PC-3 (cell line): ENCODE results near the gene CENPO. TPM values are rescaled to one million over a fixed set of nuclear protein-coding genes. Genes with fewer than 3 reads are reported as not detected.

Source experiments
- ATAC-seq: fragments of 200-7000 bp; cut with Tn5 transposase; 2 replicates; pipeline ENCODE4 v1.9.1; 2020; ENCODE audit warnings: mild to moderate bottlenecking, moderate library complexity
- BruUV-seq: library from RNA; stranded (reverse); fragments of 400-500 nt; replicated peaks from 2 replicates; lab custom pipeline; 2021; lab: Mats Ljungman, UMichigan
- CTCF ChIA-PET: fragments of 300-600 bp; sonication (Branson Sonifier 250); formaldehyde crosslinking; loops from one replicate; lab custom pipeline; 2022; ENCODE audit warnings: antibody characterized with exemption; lab: Charles Lee
- POLR2A ChIA-PET: fragments of 300-600 bp; sonication (Branson Sonifier 250); formaldehyde crosslinking; loops from one replicate; lab custom pipeline; 2022; ENCODE audit warnings: antibody characterized with exemption; ENCODE audit not compliant: unreplicated experiment; lab: Charles Lee
- DNase-seq: peaks from one replicate; pipeline ENCODE4 v3.0.0-alpha.2; 2015
- H2AFZ ChIP-seq: fragments of 300-600 bp; sonication (generic); 2 replicates; pipeline ENCODE4 v1.6.0; 2016; ENCODE audit warnings: antibody characterized with exemption, low read length
- H3F3A ChIP-seq: fragments of 300-600 bp; sonication (generic); one replicate; pipeline ENCODE4 v1.6.0; 2017; ENCODE audit warnings: antibody characterized with exemption, low read length, control low read depth, mild to moderate bottlenecking; ENCODE audit not compliant: unreplicated experiment
- H3K27ac ChIP-seq: fragments of 300-600 bp; sonication (generic); 2 replicates; pipeline ENCODE4 v1.5.1; 2016; ENCODE audit warnings: mild to moderate bottlenecking, low read length
- H3K27me3 ChIP-seq: fragments of 300-600 bp; sonication (generic); 2 replicates; pipeline ENCODE4 v1.6.1; 2016; ENCODE audit warnings: low read length, mixed read lengths
- H3K36me3 ChIP-seq: fragments of 300-600 bp; sonication (generic); 2 replicates; pipeline ENCODE4 v1.6.1; 2016; ENCODE audit warnings: low read depth, mixed run types, low read length, mixed read lengths
- H3K4me1 ChIP-seq: fragments of 300-600 bp; sonication (generic); 2 replicates; pipeline ENCODE4 v1.5.1; 2016; ENCODE audit warnings: low read length; ENCODE audit not compliant: insufficient read depth
- H3K4me2 ChIP-seq: fragments of 300-600 bp; sonication (generic); 2 replicates; pipeline ENCODE4 v1.6.0; 2016; ENCODE audit warnings: low read length
- H3K4me3 ChIP-seq: fragments of 300-600 bp; sonication (generic); 2 replicates; pipeline ENCODE4 v1.5.1; 2016; ENCODE audit warnings: mild to moderate bottlenecking, low read length, mixed read lengths
- H3K79me2 ChIP-seq: fragments of 300-600 bp; sonication (generic); 2 replicates; pipeline ENCODE4 v1.6.1; 2017; ENCODE audit warnings: low read length, mixed read lengths
- H3K9ac ChIP-seq: fragments of 300-600 bp; sonication (generic); 2 replicates; pipeline ENCODE4 v1.6.0; 2016; ENCODE audit warnings: mild to moderate bottlenecking, low read length
- H3K9me2 ChIP-seq: fragments of 300-600 bp; sonication (generic); replicated peaks from 2 replicates; pipeline ENCODE4 v1.6.1; 2016; ENCODE audit warnings: mixed run types, low read length, mixed read lengths
- H3K9me3 ChIP-seq: fragments of 300-600 bp; sonication (generic); 2 replicates; pipeline ENCODE4 v1.6.1; 2016; ENCODE audit warnings: low read length, mixed read lengths
- H4K20me1 ChIP-seq: fragments of 300-600 bp; sonication (generic); 2 replicates; pipeline ENCODE4 v1.6.1; 2016; ENCODE audit warnings: low read length, mixed read lengths
- EZH2 ChIP-seq: fragments of 300-600 bp; sonication (generic); IDR thresholded peaks from one replicate; pipeline ENCODE4 v1.6.1; 2017; ENCODE audit warnings: antibody characterized with exemption, mild to moderate bottlenecking, low read length; ENCODE audit not compliant: unreplicated experiment
- EZH2phosphoT487 ChIP-seq: fragments of 300-600 bp; sonication (generic); IDR thresholded peaks from 2 replicates; pipeline ENCODE4 v1.6.1; 2018; ENCODE audit warnings: mild to moderate bottlenecking, antibody characterized with exemption, low read length, borderline replicate concordance
- intact Hi-C: fragments of 100-400 bp; cut with micrococcal nuclease; formaldehyde crosslinking; loops from 2 replicates; pipeline ENCODE4 v1.9.0; 2023
- total RNA-seq: library from RNA; depleted of rRNA; stranded (reverse); fragments of >200 nt; gene quantifications from 2 replicates; pipeline ENCODE4 v1.2.3, GENCODE V29; 2014
- TF ChIP-seq, protein P1 (sequence below): fragments of 300-600 bp; sonication (generic); conservative IDR thresholded peaks from 2 replicates; pipeline ENCODE4 v1.5.1; 2017; ENCODE audit warnings: antibody characterized with exemption, low read depth, mild to moderate bottlenecking, low read length

CENPO gene
- total RNA-seq, 1 experiment from 2014 or later, result 41.4 TPM

DNA sequence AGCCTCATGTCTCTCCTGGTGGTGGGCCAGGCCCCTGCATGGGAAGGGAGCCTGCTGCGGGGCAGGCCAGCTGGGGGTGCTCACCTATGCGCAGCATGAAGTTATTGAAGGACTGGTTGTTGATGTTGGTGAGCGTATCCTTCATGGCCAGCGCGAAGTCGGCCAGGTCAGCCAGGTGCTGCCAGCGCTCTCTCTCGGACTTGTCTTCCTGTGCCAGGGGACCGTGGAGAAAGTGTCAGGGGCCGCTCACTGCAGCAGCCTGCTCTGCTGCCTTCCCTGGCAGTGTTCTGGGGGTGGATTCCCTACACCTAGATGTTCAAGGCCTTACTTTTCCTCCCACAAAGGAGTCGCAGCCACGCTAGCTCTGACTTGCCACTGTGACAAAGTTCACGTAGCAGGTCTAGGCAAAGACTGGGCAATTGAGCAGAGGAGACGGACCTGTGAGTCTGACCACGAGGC is 28.2 kb downstream of the CENPO start:
- intact Hi-C loops, result no loop called here
- DNase-seq (no peak), ATAC-seq (no peak)
- ChIA-PET CTCF (no interaction called here), POLR2A (no interaction called here)
- no peak overlapping the region for H3K4me3 ChIP-seq
- no peak for TF ChIP-seq EZH2
- TF ChIP-seq, protein P1, sequence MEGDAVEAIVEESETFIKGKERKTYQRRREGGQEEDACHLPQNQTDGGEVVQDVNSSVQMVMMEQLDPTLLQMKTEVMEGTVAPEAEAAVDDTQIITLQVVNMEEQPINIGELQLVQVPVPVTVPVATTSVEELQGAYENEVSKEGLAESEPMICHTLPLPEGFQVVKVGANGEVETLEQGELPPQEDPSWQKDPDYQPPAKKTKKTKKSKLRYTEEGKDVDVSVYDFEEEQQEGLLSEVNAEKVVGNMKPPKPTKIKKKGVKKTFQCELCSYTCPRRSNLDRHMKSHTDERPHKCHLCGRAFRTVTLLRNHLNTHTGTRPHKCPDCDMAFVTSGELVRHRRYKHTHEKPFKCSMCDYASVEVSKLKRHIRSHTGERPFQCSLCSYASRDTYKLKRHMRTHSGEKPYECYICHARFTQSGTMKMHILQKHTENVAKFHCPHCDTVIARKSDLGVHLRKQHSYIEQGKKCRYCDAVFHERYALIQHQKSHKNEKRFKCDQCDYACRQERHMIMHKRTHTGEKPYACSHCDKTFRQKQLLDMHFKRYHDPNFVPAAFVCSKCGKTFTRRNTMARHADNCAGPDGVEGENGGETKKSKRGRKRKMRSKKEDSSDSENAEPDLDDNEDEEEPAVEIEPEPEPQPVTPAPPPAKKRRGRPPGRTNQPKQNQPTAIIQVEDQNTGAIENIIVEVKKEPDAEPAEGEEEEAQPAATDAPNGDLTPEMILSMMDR, result no peak
- TF ChIP-seq EZH2phosphoT487, result no peak
- no peak overlapping the region for H3K27ac ChIP-seq
- BruUV-seq, result no TSS peak
- H3F3A ChIP-seq, result no peaks in the 10 kb centered on the region
- no peak overlapping the region for H2AFZ ChIP-seq
- no peaks in the 10 kb centered on the region for H3K9me2 ChIP-seq
- H3K9me3 ChIP-seq, result no peaks in the 10 kb centered on the region
- H3K36me3 ChIP-seq, result peaks cover 44% of the 10 kb centered on the region
- no peak overlapping the region for H3K4me2 ChIP-seq
- H3K79me2 ChIP-seq, result no peaks in the 10 kb centered on the region
- no peak overlapping the region for H3K9ac ChIP-seq
- H3K27me3 ChIP-seq, result no peaks in the 10 kb centered on the region
- H3K4me1 ChIP-seq, result peaks cover 11% of the 10 kb centered on the region
- H4K20me1 ChIP-seq, result no peaks in the 10 kb centered on the region

DNA sequence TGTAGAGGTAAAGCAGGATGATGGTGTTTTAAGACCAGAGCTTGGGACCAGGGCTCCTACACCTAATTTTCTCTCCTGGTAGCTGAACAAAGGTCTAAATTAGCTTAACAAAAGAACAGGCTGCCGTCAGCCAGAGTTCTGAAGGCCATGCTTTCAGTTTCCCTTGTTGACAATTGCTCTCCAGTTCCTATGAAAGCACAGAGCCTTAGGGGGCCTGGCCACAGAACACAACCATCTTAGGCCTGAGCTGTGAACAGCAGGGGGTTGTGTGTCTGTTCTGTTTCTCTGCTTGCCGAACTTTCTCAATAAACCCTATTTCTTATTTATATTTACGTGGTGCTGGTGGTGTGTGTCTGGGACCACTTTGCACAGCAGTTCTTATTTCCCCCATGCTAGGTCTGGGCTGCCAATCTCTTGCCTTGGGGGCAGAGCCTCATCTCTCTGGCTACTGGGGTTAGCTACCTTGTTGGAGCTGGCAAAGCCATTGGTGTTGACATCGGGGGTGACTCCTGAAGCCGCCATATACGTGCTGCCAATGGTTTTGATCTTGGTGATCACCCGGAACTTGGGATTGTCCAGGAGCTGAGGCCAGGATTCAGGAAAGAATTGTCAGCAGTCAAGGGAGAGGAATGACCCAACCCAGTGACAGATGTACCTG is 29.0 kb downstream of the CENPO start:
- CTCF ChIA-PET, result no interaction called here
- ATAC-seq (no peak), DNase-seq (no peak)
- Histone ChIP-seq H4K20me1 (no peaks in the 10 kb centered on the region), H3F3A (no peaks in the 10 kb centered on the region), H3K79me2 (no peaks in the 10 kb centered on the region), H3K36me3 (peaks cover 42% of the 10 kb centered on the region), H3K27me3 (no peaks in the 10 kb centered on the region), H3K9me2 (no peaks in the 10 kb centered on the region), H3K4me3 (no peak overlapping the region), H3K27ac (no peak overlapping the region), H3K4me2 (no peak overlapping the region), H3K9ac (no peak overlapping the region), H3K9me3 (no peaks in the 10 kb centered on the region), H3K4me1 (peaks cover 18% of the 10 kb centered on the region), H2AFZ (no peak overlapping the region)
- no TSS peak for BruUV-seq
- TF ChIP-seq EZH2 (no peak), EZH2phosphoT487 (no peak)
- TF ChIP-seq, protein P1, result no peak
- POLR2A ChIA-PET, result no interaction called here
- intact Hi-C loops, result no loop called here

DNA sequence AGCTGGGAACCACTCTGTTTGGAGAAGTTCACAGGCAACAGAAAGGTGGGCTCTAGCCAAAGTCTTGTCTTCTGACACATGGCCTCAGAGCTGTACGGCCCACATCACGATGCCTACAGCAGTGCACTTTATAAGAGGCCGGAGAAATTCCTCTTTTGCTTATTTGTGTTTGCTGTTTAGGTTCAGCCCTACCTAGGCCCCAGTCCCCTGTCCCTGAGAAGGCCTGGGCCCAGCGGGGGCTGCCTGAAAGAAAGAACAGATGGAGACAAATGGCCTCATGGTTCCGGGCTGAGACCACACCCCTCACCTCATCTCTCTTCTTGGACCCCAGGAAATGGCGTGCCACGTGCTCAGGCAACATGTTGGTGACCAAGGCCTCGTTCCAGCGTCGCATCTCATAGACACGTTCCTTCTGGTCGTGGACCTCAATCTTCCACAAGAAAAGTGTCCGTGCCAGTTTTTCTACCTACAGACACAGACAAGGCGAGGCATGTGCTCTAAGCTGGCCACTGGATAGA is 30.9 kb downstream of the CENPO start:
- H4K20me1 ChIP-seq, result no peaks in the 10 kb centered on the region
- BruUV-seq, result no TSS peak
- H3K36me3 ChIP-seq, result peaks cover 27% of the 10 kb centered on the region
- peaks cover 22% of the 10 kb centered on the region for H3K4me1 ChIP-seq
- CTCF ChIA-PET, result no interaction called here
- no peak overlapping the region for H3K4me3 ChIP-seq
- H3K79me2 ChIP-seq, result no peaks in the 10 kb centered on the region
- POLR2A ChIA-PET, result no interaction called here
- no peaks in the 10 kb centered on the region for H3K9me3 ChIP-seq
- no peak overlapping the region for H2AFZ ChIP-seq
- DNase-seq, result no peak
- TF ChIP-seq, protein P1, result no peak
- no peak for TF ChIP-seq EZH2phosphoT487
- TF ChIP-seq EZH2, result no peak
- H3F3A ChIP-seq, result no peaks in the 10 kb centered on the region
- H3K9ac ChIP-seq, result no peak overlapping the region
- intact Hi-C loops, result no loop called here
- H3K4me2 ChIP-seq, result no peak overlapping the region
- no peaks in the 10 kb centered on the region for H3K27me3 ChIP-seq
- H3K9me2 ChIP-seq, result no peaks in the 10 kb centered on the region
- H3K27ac ChIP-seq, result no peak overlapping the region
- no peak for ATAC-seq
